Thoracic aorta (tissue), 2 donors: ENCODE measurements around the gene DLG1. TPM values are rescaled to one million over a fixed set of nuclear protein-coding genes. Genes with fewer than 3 reads are reported as not detected.

Experiments
- ATAC-seq: fragments of 150-250 bp; one replicate; pipeline ENCODE4 v1.8.0; 2017; ENCODE audit warnings: low read depth; ENCODE audit not compliant: insufficient number of reproducible peaks, low FRiP score
- DNase-seq: peaks from one replicate; pipeline ENCODE4 v3.0.0-alpha.2; 2020; ENCODE audit warnings: low spot score
- H3K27ac ChIP-seq, 2 donors: fragments of 200-600 bp; sonication (generic); 1 replicate in 1 of 2; 2 replicates in 1 of 2; pipeline ENCODE4 v1.5.1; 2016; ENCODE audit warnings: mild to moderate bottlenecking in 2 of 2, moderate library complexity in 2 of 2
- H3K27me3 ChIP-seq: fragments of 200-600 bp; sonication (generic); replicated peaks from 2 replicates; pipeline ENCODE4 v1.6.0; 2016; ENCODE audit warnings: mild to moderate bottlenecking; ENCODE audit not compliant: insufficient read depth
- H3K36me3 ChIP-seq: fragments of 200-600 bp; sonication (generic); one replicate; pipeline ENCODE4 v1.5.1; 2016
- H3K4me1 ChIP-seq, 2 donors: fragments of 200-600 bp; sonication (generic); 1 replicate in 1 of 2; 2 replicates in 1 of 2; pipeline versions ENCODE4 v1.5.1 to v1.6.0; 2016; ENCODE audit warnings: low read depth in 2 of 2, mild to moderate bottlenecking in 1 of 2; ENCODE audit not compliant: control insufficient read depth in 1 of 2
- H3K4me3 ChIP-seq: fragments of 200-600 bp; sonication (generic); 2 replicates; pipeline ENCODE4 v1.5.1; 2016; ENCODE audit warnings: mild to moderate bottlenecking
- H3K9me3 ChIP-seq: fragments of 200-600 bp; sonication (generic); 2 replicates; pipeline ENCODE4 v1.5.1; 2016
- total RNA-seq, 2 donors: library from RNA; depleted of rRNA; stranded (reverse); fragments of >200 nt; gene quantifications; one replicate each; pipeline versions ENCODE4 v1.1.0 to v1.2.3, GENCODE V29; 2016
- TF ChIP-seq, protein P1 (sequence below): fragments of 200-600 bp; sonication (generic); IDR thresholded peaks from one replicate; pipeline ENCODE4 v1.5.1; 2019; ENCODE audit warnings: antibody characterized with exemption

The DLG1 gene
- total RNA-seq, 2 donors from 2014 or later: 46.4 to 67.8 TPM

DNA sequence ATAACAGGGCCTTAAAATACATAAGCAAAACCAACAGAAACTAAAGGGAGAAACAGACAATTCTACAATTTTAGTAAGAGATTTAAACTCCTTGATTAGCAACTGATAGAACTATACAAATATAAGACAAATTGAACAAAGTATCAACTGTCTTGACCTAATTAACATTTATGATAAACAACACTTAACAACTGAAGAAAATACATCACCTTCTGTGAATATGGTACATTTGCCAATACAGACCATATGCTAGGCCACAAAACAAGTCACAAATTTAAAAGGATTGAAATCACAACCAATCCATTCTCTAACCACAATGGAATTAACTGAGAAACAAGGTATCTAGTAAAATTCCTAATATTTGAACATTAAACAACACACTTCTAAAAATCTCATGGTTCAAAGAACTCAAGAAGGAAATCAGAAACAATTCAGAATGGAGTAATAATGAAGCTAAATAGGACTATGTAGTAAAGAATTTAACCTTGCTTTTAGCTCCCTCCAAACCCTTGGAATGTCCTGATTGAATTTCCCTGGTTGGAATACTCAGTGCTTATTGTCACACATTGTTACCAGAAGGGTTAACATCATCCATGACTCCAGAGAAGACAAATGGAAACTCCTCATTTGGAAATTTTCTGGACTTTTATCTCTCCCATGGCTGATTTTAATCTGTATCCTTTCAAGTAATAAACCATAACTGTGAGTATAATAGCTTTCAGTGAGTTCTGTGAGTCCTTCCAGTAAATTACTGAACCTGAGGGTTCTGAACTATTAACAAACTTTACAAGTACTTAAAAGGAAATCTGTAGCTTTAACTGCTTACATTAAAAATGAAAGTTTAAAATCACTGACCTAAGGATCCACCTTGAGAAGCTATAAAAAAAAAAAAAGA lies 88.8 kb downstream of the DLG1 start:
- TF ChIP-seq, protein P1, sequence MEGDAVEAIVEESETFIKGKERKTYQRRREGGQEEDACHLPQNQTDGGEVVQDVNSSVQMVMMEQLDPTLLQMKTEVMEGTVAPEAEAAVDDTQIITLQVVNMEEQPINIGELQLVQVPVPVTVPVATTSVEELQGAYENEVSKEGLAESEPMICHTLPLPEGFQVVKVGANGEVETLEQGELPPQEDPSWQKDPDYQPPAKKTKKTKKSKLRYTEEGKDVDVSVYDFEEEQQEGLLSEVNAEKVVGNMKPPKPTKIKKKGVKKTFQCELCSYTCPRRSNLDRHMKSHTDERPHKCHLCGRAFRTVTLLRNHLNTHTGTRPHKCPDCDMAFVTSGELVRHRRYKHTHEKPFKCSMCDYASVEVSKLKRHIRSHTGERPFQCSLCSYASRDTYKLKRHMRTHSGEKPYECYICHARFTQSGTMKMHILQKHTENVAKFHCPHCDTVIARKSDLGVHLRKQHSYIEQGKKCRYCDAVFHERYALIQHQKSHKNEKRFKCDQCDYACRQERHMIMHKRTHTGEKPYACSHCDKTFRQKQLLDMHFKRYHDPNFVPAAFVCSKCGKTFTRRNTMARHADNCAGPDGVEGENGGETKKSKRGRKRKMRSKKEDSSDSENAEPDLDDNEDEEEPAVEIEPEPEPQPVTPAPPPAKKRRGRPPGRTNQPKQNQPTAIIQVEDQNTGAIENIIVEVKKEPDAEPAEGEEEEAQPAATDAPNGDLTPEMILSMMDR: no peak
- H3K4me3 ChIP-seq: no peak overlapping the region
- no peaks in the 10 kb centered on the region for H3K27me3 ChIP-seq
- ATAC-seq: no peak
- peaks cover 6 to 9% of the 10 kb centered on the region in 2 donors for H3K4me1 ChIP-seq
- H3K27ac ChIP-seq: no peak overlapping the region
- H3K36me3 ChIP-seq: no peaks in the 10 kb centered on the region
- H3K9me3 ChIP-seq: no peaks in the 10 kb centered on the region
- no peak for DNase-seq

DNA sequence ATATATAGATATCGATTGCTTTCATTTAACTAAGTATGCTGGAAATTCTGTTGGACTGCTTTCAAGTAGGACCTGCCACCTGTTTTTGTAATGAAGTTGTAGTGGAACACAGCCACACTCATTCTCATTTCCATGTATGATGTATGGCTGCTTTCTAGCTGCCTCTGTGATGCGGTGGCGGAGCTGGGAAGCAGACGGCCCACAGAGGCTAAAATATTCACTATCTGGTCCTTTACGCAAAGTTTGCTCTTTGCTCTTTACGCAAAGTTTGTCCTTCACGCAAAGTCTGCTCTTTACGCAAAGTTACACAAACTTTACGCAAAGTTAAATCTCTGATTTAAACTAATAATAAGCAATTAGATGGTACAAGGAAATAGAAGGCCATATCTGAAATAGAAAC lies 91.5 kb downstream of the DLG1 start:
- no peaks in the 10 kb centered on the region for H3K27me3 ChIP-seq
- H3K36me3 ChIP-seq: no peaks in the 10 kb centered on the region
- TF ChIP-seq, protein P1: no peak
- no peak overlapping the region for H3K27ac ChIP-seq
- H3K4me1 ChIP-seq: peaks cover 10 to 12% of the 10 kb centered on the region in 2 donors
- ATAC-seq (no peak), DNase-seq (no peak)
- no peaks in the 10 kb centered on the region for H3K9me3 ChIP-seq
- H3K4me3 ChIP-seq: no peak overlapping the region

DNA sequence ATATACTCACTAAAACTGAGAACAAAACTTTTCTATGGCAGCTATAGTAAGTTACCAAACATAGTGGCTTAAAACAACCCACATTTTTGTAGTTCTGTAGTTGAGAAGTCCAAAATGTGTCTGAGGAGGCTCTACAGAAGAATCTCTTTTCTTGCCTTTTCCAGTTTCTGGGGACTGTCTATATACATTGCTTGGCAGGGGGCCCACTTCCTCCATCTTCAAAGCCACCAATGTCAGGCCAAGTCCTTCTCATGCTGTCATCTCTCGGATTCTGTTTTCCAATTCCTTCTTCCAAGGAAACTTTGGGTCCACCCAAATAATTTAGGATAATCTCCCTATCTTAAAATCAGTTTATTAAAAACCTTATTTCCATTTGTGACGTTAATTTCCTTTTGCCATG lies 92.7 kb downstream of the DLG1 start:
- Histone ChIP-seq H3K27me3 (no peaks in the 10 kb centered on the region), H3K4me1 (peaks cover 10 to 12% of the 10 kb centered on the region in 2 donors), H3K27ac (no peak overlapping the region), H3K36me3 (no peaks in the 10 kb centered on the region), H3K9me3 (no peaks in the 10 kb centered on the region), H3K4me3 (no peak overlapping the region)
- TF ChIP-seq, protein P1: no peak
- no peak for ATAC-seq
- DNase-seq: no peak

DNA sequence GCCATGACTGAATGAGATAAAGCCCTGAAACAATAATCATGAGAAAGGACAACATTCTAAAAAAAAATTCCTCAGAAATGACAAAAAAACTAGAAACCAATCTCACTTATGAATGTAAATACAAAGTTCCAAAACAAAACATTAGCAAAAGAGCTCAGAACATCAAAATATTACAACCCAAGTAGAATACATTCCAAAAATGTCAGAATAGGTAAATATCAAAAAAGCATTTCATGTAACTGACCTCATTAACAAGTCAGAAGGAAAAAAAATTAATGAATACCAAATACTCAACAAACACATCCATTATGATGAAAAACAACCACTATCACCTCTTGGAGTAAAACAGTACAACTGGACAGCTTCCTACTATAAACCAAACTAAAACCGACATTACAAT lies 93.1 kb downstream of the DLG1 start:
- H3K27ac ChIP-seq: no peak overlapping the region
- H3K27me3 ChIP-seq: no peaks in the 10 kb centered on the region
- ATAC-seq: no peak
- H3K9me3 ChIP-seq: no peaks in the 10 kb centered on the region
- H3K4me3 ChIP-seq: no peak overlapping the region
- H3K36me3 ChIP-seq: no peaks in the 10 kb centered on the region
- no peak for DNase-seq
- H3K4me1 ChIP-seq: peaks cover 10 to 12% of the 10 kb centered on the region in 2 donors
- TF ChIP-seq, protein P1: no peak

DNA sequence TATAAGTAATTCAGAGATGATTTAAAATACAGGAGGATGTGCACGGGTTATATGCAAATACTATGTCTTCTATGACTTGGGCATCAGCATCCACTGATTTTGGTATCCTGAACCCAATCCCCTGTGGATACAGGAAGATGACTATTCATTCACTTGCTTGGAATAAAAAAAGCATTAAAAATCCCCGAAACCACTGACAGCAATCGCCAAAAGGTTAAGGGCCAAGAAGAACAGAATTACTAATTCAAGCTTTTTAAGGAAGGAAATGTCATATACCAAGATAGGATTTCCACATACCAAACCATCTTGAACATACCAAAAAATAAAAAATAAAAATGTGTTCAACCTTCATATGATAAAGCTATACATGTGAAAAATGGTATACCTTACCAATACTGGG lies 93.7 kb downstream of the DLG1 start:
- TF ChIP-seq, protein P1: no peak
- Histone ChIP-seq H3K4me1 (peaks cover 10 to 12% of the 10 kb centered on the region in 2 donors), H3K27me3 (no peaks in the 10 kb centered on the region), H3K4me3 (no peak overlapping the region), H3K9me3 (no peaks in the 10 kb centered on the region), H3K36me3 (no peaks in the 10 kb centered on the region), H3K27ac (no peak overlapping the region)
- no peak for DNase-seq
- no peak for ATAC-seq
